Fibroblast of mammary gland (primary cell): ENCODE results near the gene KCNIP4.

Experiments used
- DNase-seq: peaks from one replicate; pipeline ENCODE4 v3.0.0-alpha.2; 2010; ENCODE audit warnings: low read depth
- H3K4me3 ChIP-seq: 2 replicates; pipeline ENCODE4 v1.5.1; 2011; ENCODE audit warnings: low read depth, mild to moderate bottlenecking, low read length, moderate library complexity; ENCODE audit not compliant: control insufficient read depth
- CTCF ChIP-seq: conservative IDR thresholded peaks from 2 replicates; pipeline ENCODE4 v1.5.1; 2011; ENCODE audit warnings: low read depth, low read length, inconsistent platforms; ENCODE audit not compliant: control insufficient read depth, insufficient read depth

The KCNIP4 gene

GRCh38 chr4:21130606-21131005 lies 818.0 kb downstream of the KCNIP4 start:
- no peak overlapping the region for H3K4me3 ChIP-seq
- no peak for DNase-seq
- no peak for TF ChIP-seq CTCF

- no peak for DNase-seq
- no peak for TF ChIP-seq CTCF
- H3K4me3 ChIP-seq = no peak overlapping the region
Measured at GRCh38 chr4:21126014-21126512, 822.5 kb downstream of the KCNIP4 start.

GRCh38 chr4:21118301-21118700 lies 830.3 kb downstream of the KCNIP4 start:
- no peak for TF ChIP-seq CTCF
- H3K4me3 ChIP-seq = no peak overlapping the region
- no peak for DNase-seq

GRCh38 chr4:21117541-21118180 lies 830.9 kb downstream of the KCNIP4 start:
- DNase-seq = no peak
- no peak for TF ChIP-seq CTCF
- no peak overlapping the region for H3K4me3 ChIP-seq

- no peak overlapping the region for H3K4me3 ChIP-seq
- no peak for TF ChIP-seq CTCF
- peak; percentile 45 for DNase-seq
Measured at GRCh38 chr4:21113496-21114223, 834.9 kb downstream of the KCNIP4 start.

GRCh38 chr4:21102667-21103066 lies 845.9 kb downstream of the KCNIP4 start:
- no peak for DNase-seq
- TF ChIP-seq CTCF = no peak
- H3K4me3 ChIP-seq = no peak overlapping the region
